ENCODE data around the gene STRIP1. TPM values are rescaled to one million over a fixed set of nuclear protein-coding genes. Genes with fewer than 3 reads are reported as not detected.

STRIP1 gene
- total and polyA plus RNA-seq, 10 donors: 11.8 to 98.7 (median 59.3) TPM

- Histone ChIP-seq H3K36me3 (peaks cover 4 to 100% (median 99%) of the 10 kb centered on the region in 6 donors), H3K4me3 (no peak overlapping the region), H3K4me1 (peaks cover 3 to 45% (median 26%) of the 10 kb centered on the region in 6 donors), H3K27ac (peak overlapping the region in 3 of 8 donors; percentile 29 to 81 (median 79)), H3K9me3 (no peaks in the 10 kb centered on the region), H3K27me3 (replicated peaks in 1 of 7) (no peaks in the 10 kb centered on the region)
- intact Hi-C loops (cut with DNase I; ENCODE audit: low total_unique reads): no loop called here
- WGBS, 5 donors: 95 to 100% (median 98%) methylated on average over 2 to 5 of the region's 5 CpGs
- no peak for DNase-seq
- TF ChIP-seq CTCF (IDR thresholded peaks at IDR 0.05 in 8 of 11, conservative IDR thresholded peaks at IDR 0.05 in 3 of 11): no peak
- no peak for TF ChIP-seq POLR2A (IDR thresholded peaks at IDR 0.05)
- no peak for TF ChIP-seq POLR2AphosphoS5 (IDR thresholded peaks at IDR 0.05)
Measured at GRCh38 chr1:110048240-110048639, 13.8 kb downstream of the STRIP1 start.

GRCh38 chr1:110048923-110049601 is 14.6 kb downstream of the STRIP1 start:
- Histone ChIP-seq H3K27ac (peak overlapping the region in 7 of 8 donors; percentile 9 to 81 (median 73)), H3K4me1 (peaks cover 3 to 53% (median 33%) of the 10 kb centered on the region in 6 donors), H3K27me3 (replicated peaks in 1 of 7) (no peaks in the 10 kb centered on the region), H3K9me3 (no peaks in the 10 kb centered on the region), H3K36me3 (peaks cover 0 to 100% (median 99%) of the 10 kb centered on the region in 6 donors), H3K4me3 (no peak overlapping the region)
- TF ChIP-seq POLR2AphosphoS5 (IDR thresholded peaks at IDR 0.05): peak in 1 of 3 donors; percentile 57
- no peak for TF ChIP-seq POLR2A (IDR thresholded peaks at IDR 0.05)
- no peak for TF ChIP-seq CTCF (IDR thresholded peaks at IDR 0.05 in 8 of 11, conservative IDR thresholded peaks at IDR 0.05 in 3 of 11)
- no peak for DNase-seq
- intact Hi-C loops (cut with DNase I; ENCODE audit: low total_unique reads): no loop called here
- 75 to 92% (median 85%) methylated on average over 9 of the region's 9 CpGs for WGBS, 5 donors

- intact Hi-C loops (cut with DNase I; ENCODE audit: low total_unique reads): loop anchor here (5.0 kb wide), 1 partner anchor 57 kb away; no protein-coding TSS in a partner anchor
- WGBS, 5 donors: 52 to 85% (median 77%) methylated on average over 10 to 11 of the region's 11 CpGs
- H3K9me3 ChIP-seq: no peaks in the 10 kb centered on the region
- TF ChIP-seq POLR2AphosphoS5 (IDR thresholded peaks at IDR 0.05) (no peak), POLR2A (IDR thresholded peaks at IDR 0.05) (no peak), CTCF (IDR thresholded peaks at IDR 0.05 in 8 of 11, conservative IDR thresholded peaks at IDR 0.05 in 3 of 11) (no peak)
- no peak overlapping the region for H3K4me3 ChIP-seq
- peaks cover 3 to 60% (median 38%) of the 10 kb centered on the region in 6 donors for H3K4me1 ChIP-seq
- DNase-seq: no peak
- H3K27ac ChIP-seq: peak overlapping the region in 7 of 8 donors; percentile 9 to 81 (median 73)
- H3K27me3 ChIP-seq (replicated peaks in 1 of 7): no peaks in the 10 kb centered on the region
- H3K36me3 ChIP-seq: peaks cover 3 to 100% (median 99%) of the 10 kb centered on the region in 6 donors
Measured at GRCh38 chr1:110049801-110050601, 15.6 kb downstream of the STRIP1 start.
